Measurements from ENCODE around the gene PPP6R3.
A peak's percentile ranks its signal among the peaks of the same experiment; 100 is the strongest.

The PPP6R3 gene

GRCh38 chr11:68509066-68509465, 48.5 kb downstream of the PPP6R3 start:
- DNase-seq = no peak
- in situ Hi-C loops (cut with MboI; ENCODE audit: low pct_unique_long_range_greater_than_20kb, low sequenced_read_pairs) = no loop called here

GRCh38 chr11:68513930-68514487, 53.5 kb downstream of the PPP6R3 start:
- in situ Hi-C loops (cut with MboI; ENCODE audit: low pct_unique_long_range_greater_than_20kb, low sequenced_read_pairs) = no loop called here
- no peak for DNase-seq

- in situ Hi-C loops (cut with MboI; ENCODE audit: low pct_unique_long_range_greater_than_20kb, low sequenced_read_pairs) = no loop called here
- peak; percentile 32 for DNase-seq
Measured at GRCh38 chr11:68517121-68517741, 56.7 kb downstream of the PPP6R3 start.

GRCh38 chr11:68518191-68518590, 57.6 kb downstream of the PPP6R3 start:
- in situ Hi-C loops (cut with MboI; ENCODE audit: low pct_unique_long_range_greater_than_20kb, low sequenced_read_pairs) = no loop called here
- no peak for DNase-seq

- in situ Hi-C loops (cut with MboI; ENCODE audit: low pct_unique_long_range_greater_than_20kb, low sequenced_read_pairs) = no loop called here
- no peak for DNase-seq
Measured at GRCh38 chr11:68521969-68522652, 61.6 kb downstream of the PPP6R3 start.

GRCh38 chr11:68523033-68523432, 62.5 kb downstream of the PPP6R3 start:
- in situ Hi-C loops (cut with MboI; ENCODE audit: low pct_unique_long_range_greater_than_20kb, low sequenced_read_pairs) = no loop called here
- no peak for DNase-seq

GRCh38 chr11:68523743-68524142, 63.2 kb downstream of the PPP6R3 start:
- in situ Hi-C loops (cut with MboI; ENCODE audit: low pct_unique_long_range_greater_than_20kb, low sequenced_read_pairs) = no loop called here
- DNase-seq = no peak

GRCh38 chr11:68524213-68524612, 63.7 kb downstream of the PPP6R3 start:
- no peak for DNase-seq
- in situ Hi-C loops (cut with MboI; ENCODE audit: low pct_unique_long_range_greater_than_20kb, low sequenced_read_pairs) = no loop called here

- in situ Hi-C loops (cut with MboI; ENCODE audit: low pct_unique_long_range_greater_than_20kb, low sequenced_read_pairs) = no loop called here
- DNase-seq = no peak
Measured at GRCh38 chr11:68524681-68525080, 64.1 kb downstream of the PPP6R3 start.

- in situ Hi-C loops (cut with MboI; ENCODE audit: low pct_unique_long_range_greater_than_20kb, low sequenced_read_pairs) = no loop called here
- no peak for DNase-seq
Measured at GRCh38 chr11:68525336-68525735, 64.8 kb downstream of the PPP6R3 start.

- no peak for DNase-seq
Measured at GRCh38 chr11:68525930-68526329, 65.4 kb downstream of the PPP6R3 start.

GRCh38 chr11:68527585-68527984, 67.0 kb downstream of the PPP6R3 start:
- in situ Hi-C loops (cut with MboI; ENCODE audit: low pct_unique_long_range_greater_than_20kb, low sequenced_read_pairs) = no loop called here
- DNase-seq = no peak

More at GRCh38 chr11:68525930-68526329, 65.4 kb downstream of the PPP6R3 start:
- in situ Hi-C loops (cut with MboI; ENCODE audit: low pct_unique_long_range_greater_than_20kb, low sequenced_read_pairs) = no loop called here

GRCh38 chr11:68528630-68529029, 68.1 kb downstream of the PPP6R3 start:
- in situ Hi-C loops (cut with MboI; ENCODE audit: low pct_unique_long_range_greater_than_20kb, low sequenced_read_pairs) = no loop called here
- peak; percentile 51 for DNase-seq

- in situ Hi-C loops (cut with MboI; ENCODE audit: low pct_unique_long_range_greater_than_20kb, low sequenced_read_pairs) = no loop called here
Measured at GRCh38 chr11:68531129-68531693, 70.7 kb downstream of the PPP6R3 start.

GRCh38 chr11:68532727-68533369, 72.3 kb downstream of the PPP6R3 start:
- no peak for DNase-seq
- in situ Hi-C loops (cut with MboI; ENCODE audit: low pct_unique_long_range_greater_than_20kb, low sequenced_read_pairs) = no loop called here

More at GRCh38 chr11:68531129-68531693, 70.7 kb downstream of the PPP6R3 start:
- DNase-seq = no peak

- in situ Hi-C loops (cut with MboI; ENCODE audit: low pct_unique_long_range_greater_than_20kb, low sequenced_read_pairs) = no loop called here
- no peak for DNase-seq
Measured at GRCh38 chr11:68533945-68534344, 73.4 kb downstream of the PPP6R3 start.

- in situ Hi-C loops (cut with MboI; ENCODE audit: low pct_unique_long_range_greater_than_20kb, low sequenced_read_pairs) = no loop called here
- DNase-seq = no peak
Measured at GRCh38 chr11:68535098-68535497, 74.5 kb downstream of the PPP6R3 start.

GRCh38 chr11:68536706-68537105, 76.2 kb downstream of the PPP6R3 start:
- in situ Hi-C loops (cut with MboI; ENCODE audit: low pct_unique_long_range_greater_than_20kb, low sequenced_read_pairs) = no loop called here

GRCh38 chr11:68538025-68538424, 77.5 kb downstream of the PPP6R3 start:
- in situ Hi-C loops (cut with MboI; ENCODE audit: low pct_unique_long_range_greater_than_20kb, low sequenced_read_pairs) = no loop called here

More at GRCh38 chr11:68536706-68537105, 76.2 kb downstream of the PPP6R3 start:
- DNase-seq = no peak

GRCh38 chr11:68539395-68539794, 78.8 kb downstream of the PPP6R3 start:
- DNase-seq = no peak
- in situ Hi-C loops (cut with MboI; ENCODE audit: low pct_unique_long_range_greater_than_20kb, low sequenced_read_pairs) = no loop called here

More at GRCh38 chr11:68538025-68538424, 77.5 kb downstream of the PPP6R3 start:
- DNase-seq = no peak
